ENCODE measurements around the gene FRMD1. TPM values are rescaled to one million over a fixed set of nuclear protein-coding genes. Genes with fewer than 3 reads are reported as not detected.

FRMD1 gene
- total RNA-seq, 1 experiment from 2014 or later, result not detected

- POLR2A ChIA-PET, result no interaction called here
- no peak overlapping the region for H3K27ac ChIP-seq (ENCODE audit: low read depth, low read length)
- BruUV-seq (replicated peaks), result no TSS peak
- no peaks in the 10 kb centered on the region for H3K9me3 ChIP-seq (ENCODE audit: control insufficient read depth in 1 of 2, insufficient read depth in 1 of 2, low read depth in 1 of 2, low read length in 2 of 2)
- H3K27me3 ChIP-seq (ENCODE audit: insufficient read depth, low read length), result peaks cover 7% of the 10 kb centered on the region; the same call in 1 of the 2 replicates
- no peaks in the 10 kb centered on the region for H3K9me2 ChIP-seq (ENCODE audit: insufficient read depth)
- no peak overlapping the region for H3K4me3 ChIP-seq (replicated peaks in 1 of 2; ENCODE audit: low read depth in 1 of 2, low read length in 2 of 2)
- RAD21 ChIA-PET (ENCODE audit: low non-redundant PET in 1 of 2, low total read pairs in 2 of 2, uncharacterized antibody in 2 of 2, unreplicated experiment in 2 of 2), result no interaction called here
- DNase-seq (ENCODE audit: low read depth, low spot score) (no peak), ATAC-seq (no peak)
- peaks cover 0 to 4% of the 10 kb centered on the region in 2 experiments; a peak in 1 of 4 replicates for H3K4me1 ChIP-seq (ENCODE audit: control insufficient read depth in 1 of 2, insufficient read depth in 2 of 2, low read length in 2 of 2)
- H3K36me3 ChIP-seq (ENCODE audit: control insufficient read depth in 1 of 2, insufficient read depth in 2 of 2, low read length in 2 of 2), result no peaks in the 10 kb centered on the region
- H3K79me2 ChIP-seq (ENCODE audit: insufficient read depth, low read length), result no peaks in the 10 kb centered on the region
- intact Hi-C loops (cut with micrococcal nuclease), result no loop called here
- TF ChIP-seq JUND (IDR thresholded peaks at IDR 0.05), result no peak
- TF ChIP-seq EGR1 (IDR thresholded peaks at IDR 0.05; ENCODE audit: low read depth), result no peak
- no peak for TF ChIP-seq MAX (IDR thresholded peaks at IDR 0.05)
- no peak for TF ChIP-seq TCF7L2 (IDR thresholded peaks at IDR 0.05; ENCODE audit: borderline replicate concordance, extremely low read depth, insufficient read depth, insufficient read length)
- no peak for TF ChIP-seq EZH2phosphoT487 (IDR thresholded peaks at IDR 0.05; ENCODE audit: borderline replicate concordance)
- TF ChIP-seq CTCF (IDR thresholded peaks at IDR 0.05 in 2 of 3, conservative IDR thresholded peaks at IDR 0.05 in 1 of 3; ENCODE audit: borderline replicate concordance in 1 of 3, insufficient read depth in 1 of 3, low read depth in 2 of 3, low read length in 2 of 3), result no peak
- no peak for TF ChIP-seq YY1 (IDR thresholded peaks at IDR 0.05; ENCODE audit: extremely low read depth, insufficient replicate concordance, low read depth, low read length)
- TF ChIP-seq EZH2 (IDR thresholded peaks at IDR 0.05), result no peak
- no peak for TF ChIP-seq CEBPB (IDR thresholded peaks at IDR 0.05; ENCODE audit: low read depth)
- TF ChIP-seq ELF1 (IDR thresholded peaks at IDR 0.05; ENCODE audit: borderline replicate concordance, low read depth), result no peak
- no peak for TF ChIP-seq SIN3A (IDR thresholded peaks at IDR 0.05; ENCODE audit: low read depth)
- no peak for TF ChIP-seq REST (IDR thresholded peaks at IDR 0.05; ENCODE audit: low read depth)
- TF ChIP-seq ZFX (IDR thresholded peaks at IDR 0.05), result no peak
- TF ChIP-seq ZNF274 (IDR thresholded peaks at IDR 0.05; ENCODE audit: low read depth, low read length), result no peak
- no peak overlapping the region for H3K4me2 ChIP-seq (ENCODE audit: low read length)
- H4K20me1 ChIP-seq (ENCODE audit: insufficient read depth), result no peaks in the 10 kb centered on the region
- no peak overlapping the region for H2AFZ ChIP-seq (ENCODE audit: low read depth, low read length, poor library complexity, severe bottlenecking)
- H3K9ac ChIP-seq (ENCODE audit: low read length), result no peak overlapping the region
- CTCF ChIA-PET, result no interaction called here
Observed at GRCh38 chr6:168086066-168086465, 7.1 kb upstream of the FRMD1 start.

Data from HCT116 (cell line).